G401 (cell line): Measurements from ENCODE around the gene ARL9. TPM values are rescaled to one million over a fixed set of nuclear protein-coding genes. Genes with fewer than 3 reads are reported as not detected.

ENCODE experiments used
- DNase-seq: peaks from one replicate; pipeline ENCODE4 v3.0.0-alpha.2; 2015; ENCODE audit warnings: low spot score
- in situ Hi-C: cut with HindIII; loops from 2 replicates; pipeline ENCODE4 v1.10.0; 2016; ENCODE audit warnings: low sequenced_read_pairs, mixed read lengths
- total RNA-seq: library from RNA; depleted of rRNA; stranded (reverse); fragments of >200 nt; shearing (Covaris generic); gene quantifications from 2 replicates; pipeline ENCODE4 v1.2.3, GENCODE V29; 2014; rRNA removed

Gene ARL9
- total RNA-seq, 1 experiment from 2014 or later, result not detected

- in situ Hi-C loops, result no loop called here
- peak; percentile 84 for DNase-seq
These were observed 24.9 kb downstream of the ARL9 start for GRCh38 chr4:56530269-56531148.

DNA sequence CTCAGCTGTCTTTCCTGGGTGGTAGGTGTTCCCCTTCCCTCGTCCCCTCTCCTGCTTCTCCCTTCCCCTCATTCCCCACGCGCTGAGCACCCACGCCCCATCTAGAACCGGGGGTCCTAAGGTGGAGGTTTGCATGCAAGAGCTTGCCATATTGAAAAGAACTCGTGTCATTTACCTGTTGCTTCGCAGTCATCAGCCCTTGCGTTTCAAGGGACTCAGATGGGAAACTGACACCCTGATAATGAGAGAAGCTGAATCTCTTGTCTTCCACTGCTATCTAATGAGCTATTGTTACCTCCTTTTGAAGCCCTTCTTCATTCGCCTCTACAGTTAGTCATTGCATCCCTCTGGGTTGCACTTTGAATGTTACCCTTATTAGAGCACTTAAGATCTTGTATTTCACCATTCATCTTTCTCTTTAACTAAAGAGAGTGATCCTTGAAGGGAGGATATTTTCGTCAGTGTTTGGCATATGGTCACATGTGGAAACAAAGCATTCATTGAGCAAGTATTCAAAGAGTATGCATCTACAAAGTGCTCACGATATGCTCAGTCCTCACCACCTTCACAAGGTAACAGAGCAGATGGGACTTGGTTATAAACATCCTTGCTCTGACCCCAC, 25.7 kb downstream of the ARL9 start:
- in situ Hi-C loops, result no loop called here
- DNase-seq, result peak; percentile 6

DNA sequence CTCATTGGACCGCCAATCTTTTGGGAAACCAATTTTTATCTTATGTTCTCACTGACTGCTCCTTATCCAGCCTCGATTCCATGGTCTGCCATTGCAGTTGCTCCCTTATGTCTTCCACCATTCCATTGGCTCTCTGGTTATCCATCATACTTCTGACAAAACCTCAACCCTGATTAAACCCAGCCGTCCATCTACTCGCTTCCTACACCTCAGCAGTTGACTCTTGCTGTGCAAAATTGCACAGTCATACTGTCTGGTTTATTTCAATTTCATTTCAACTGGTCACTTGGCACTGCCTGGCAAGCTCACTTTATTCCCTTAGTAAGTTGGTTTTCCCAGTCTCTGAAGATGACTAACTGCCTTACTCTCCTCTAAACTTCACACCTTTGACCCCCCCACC, 26.2 kb downstream of the ARL9 start:
- no peak for DNase-seq
- in situ Hi-C loops, result no loop called here

DNA sequence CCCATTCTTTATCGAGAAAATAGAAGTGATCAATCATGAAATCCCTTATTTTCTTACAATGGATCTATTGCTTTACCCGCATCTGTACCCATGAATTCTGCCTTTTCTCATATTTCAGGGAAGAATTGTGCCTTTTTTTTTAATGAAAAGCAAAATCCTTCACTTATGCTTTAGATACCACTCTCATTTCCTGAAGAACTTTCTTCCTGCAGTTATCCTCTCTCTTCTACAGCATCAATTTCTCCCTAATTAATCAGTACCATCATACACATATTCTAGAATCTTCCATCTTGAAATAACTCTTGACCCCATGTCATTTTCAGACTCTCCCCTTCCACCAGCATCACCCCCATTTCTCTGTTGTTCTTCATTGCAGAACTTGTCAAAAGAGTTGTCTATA, 26.6 kb downstream of the ARL9 start:
- in situ Hi-C loops, result no loop called here
- DNase-seq, result no peak

GRCh38 chr4:56535915-56536314, 30.3 kb downstream of the ARL9 start:
- in situ Hi-C loops, result no loop called here
- no peak for DNase-seq

DNA sequence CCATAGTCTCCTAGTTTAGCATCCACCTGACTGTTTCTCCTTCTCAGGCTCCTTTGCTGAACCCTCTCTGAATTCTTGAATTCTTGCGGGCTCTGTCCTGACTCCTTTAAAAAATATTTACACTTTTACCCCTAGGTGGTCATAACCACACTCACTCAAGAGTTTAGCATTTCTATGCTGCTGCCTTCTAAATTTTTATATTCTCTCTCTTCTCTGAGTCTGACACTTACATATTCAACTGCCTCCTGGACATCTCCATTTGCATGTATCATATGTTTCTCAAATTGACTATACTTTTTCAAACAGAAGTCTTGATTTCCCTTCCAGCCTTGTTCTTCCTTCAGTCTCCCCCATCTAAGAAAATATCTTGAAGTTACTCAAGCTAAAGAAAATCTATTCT, 31.6 kb downstream of the ARL9 start:
- in situ Hi-C loops, result no loop called here
- DNase-seq, result no peak

- in situ Hi-C loops, result no loop called here
- DNase-seq, result no peak
These were observed 35.2 kb downstream of the ARL9 start for GRCh38 chr4:56540826-56541225.

DNA sequence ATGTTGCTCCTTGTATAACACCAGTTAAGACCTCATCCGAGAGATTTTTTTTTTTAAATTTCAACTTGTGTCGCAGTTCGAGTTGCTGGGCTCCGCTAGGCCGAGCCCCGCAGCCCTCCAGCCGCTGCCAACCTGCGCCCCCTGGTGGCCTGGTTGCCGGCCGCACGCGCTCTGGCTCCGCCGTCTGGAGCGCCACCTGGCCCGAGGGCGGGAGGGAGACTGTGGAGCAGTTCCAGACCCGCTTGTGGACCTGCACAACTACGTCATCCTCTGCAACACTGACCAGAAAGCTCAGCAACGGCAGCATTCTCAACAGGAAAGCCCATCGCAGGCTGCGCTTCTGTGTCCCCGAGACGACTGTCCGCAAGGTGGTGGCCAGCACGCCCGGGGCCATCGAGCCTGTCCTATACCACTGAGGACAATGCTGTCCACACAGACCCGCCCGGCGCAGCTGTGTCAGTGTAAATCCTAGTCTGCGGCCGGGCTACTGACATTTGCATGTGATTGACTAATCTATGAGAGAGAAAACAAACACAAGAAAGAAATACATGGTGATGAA, 39.1 kb downstream of the ARL9 start:
- in situ Hi-C loops, result no loop called here
- DNase-seq, result peak; percentile 89

DNA sequence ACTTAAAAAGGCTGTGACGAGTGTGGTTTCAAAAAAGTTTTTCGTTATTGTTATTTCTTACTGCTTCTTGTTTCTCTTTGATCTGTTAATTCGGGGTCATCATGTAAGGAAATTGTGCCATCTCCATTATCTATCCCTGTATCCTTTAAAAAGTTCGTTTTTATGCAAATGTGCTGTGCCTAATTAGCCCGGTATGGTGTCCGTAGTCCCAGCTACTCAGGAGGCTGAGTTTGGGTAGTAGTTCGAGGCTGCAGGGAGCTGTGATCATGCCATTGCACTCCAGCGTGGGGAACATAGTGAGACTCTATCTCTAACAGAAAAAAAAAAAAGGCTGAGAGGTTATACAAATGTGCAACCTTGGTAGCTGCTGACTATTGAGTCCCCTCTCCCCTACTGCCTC, 45.1 kb downstream of the ARL9 start:
- DNase-seq, result no peak
- in situ Hi-C loops, result no loop called here

DNA sequence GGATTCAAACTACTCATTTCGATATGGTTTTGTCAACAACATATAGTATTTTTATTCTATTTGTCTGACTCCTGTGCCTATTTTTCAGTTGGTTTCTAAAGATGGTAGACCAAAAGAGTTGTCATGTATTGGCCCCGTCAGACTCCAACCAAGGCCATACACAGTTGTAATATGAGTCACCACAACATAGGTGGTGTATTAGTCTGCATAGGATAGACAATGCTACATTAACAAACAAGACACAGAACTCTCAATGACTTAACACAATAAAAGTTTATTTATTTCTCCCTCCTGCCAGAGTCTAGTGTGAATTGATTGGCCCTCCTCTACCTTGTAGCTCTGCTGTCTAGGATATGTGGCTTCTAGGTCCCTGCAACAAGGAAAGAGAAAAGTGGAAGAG, 45.9 kb downstream of the ARL9 start:
- in situ Hi-C loops, result no loop called here

GRCh38 chr4:56552273-56552672, 46.7 kb downstream of the ARL9 start:
- in situ Hi-C loops, result no loop called here

More for the DNA sequence above, 45.9 kb downstream of the ARL9 start:
- no peak for DNase-seq

DNA sequence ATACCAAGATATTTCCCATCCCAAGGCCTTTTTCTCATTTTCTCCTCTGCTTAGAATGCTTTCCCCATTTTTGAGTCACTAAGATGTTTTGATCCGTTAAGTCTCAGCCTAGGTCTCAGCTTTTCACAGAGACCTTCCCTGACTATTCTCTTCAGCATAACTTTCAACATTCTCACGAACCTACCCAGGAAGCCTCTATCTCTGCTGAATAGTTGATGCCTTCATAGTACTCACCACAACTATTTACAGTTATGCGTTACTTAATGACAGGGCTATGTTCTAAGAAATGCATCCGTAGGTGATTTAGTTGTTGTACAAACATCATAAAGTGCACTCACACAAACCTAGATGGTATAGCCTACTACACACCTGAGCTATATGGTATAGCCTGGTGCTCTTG, 64.5 kb downstream of the ARL9 start:
- in situ Hi-C loops, result no loop called here
- no peak for DNase-seq

More at GRCh38 chr4:56552273-56552672, 46.7 kb downstream of the ARL9 start:
- DNase-seq, result no peak

Other genes starting within 250 kb of the ARL9 start
- 6.7 and 18.7 TPM in 2 replicates for gene AASDH, start 118.3 kb upstream of the ARL9 start, total RNA-seq
- 41.2 and 53.2 TPM in 2 replicates for gene PPAT, start 70.2 kb upstream of the ARL9 start, total RNA-seq
- gene PAICS, start 69.5 kb upstream of the ARL9 start, total RNA-seq, result 152 and 224 TPM in 2 replicates
- gene SRP72, start 38.2 kb upstream of the ARL9 start, total RNA-seq, result 23.8 and 51.6 TPM in 2 replicates
- gene HOPX, start 175.5 kb downstream of the ARL9 start, total RNA-seq, result not detected in 2 replicates